Measurements from ENCODE around the gene GDF10.

GRCh38 chr10:47298715-47299114, 1.3 kb upstream of the GDF10 start:
- TF ChIP-seq, protein P1, sequence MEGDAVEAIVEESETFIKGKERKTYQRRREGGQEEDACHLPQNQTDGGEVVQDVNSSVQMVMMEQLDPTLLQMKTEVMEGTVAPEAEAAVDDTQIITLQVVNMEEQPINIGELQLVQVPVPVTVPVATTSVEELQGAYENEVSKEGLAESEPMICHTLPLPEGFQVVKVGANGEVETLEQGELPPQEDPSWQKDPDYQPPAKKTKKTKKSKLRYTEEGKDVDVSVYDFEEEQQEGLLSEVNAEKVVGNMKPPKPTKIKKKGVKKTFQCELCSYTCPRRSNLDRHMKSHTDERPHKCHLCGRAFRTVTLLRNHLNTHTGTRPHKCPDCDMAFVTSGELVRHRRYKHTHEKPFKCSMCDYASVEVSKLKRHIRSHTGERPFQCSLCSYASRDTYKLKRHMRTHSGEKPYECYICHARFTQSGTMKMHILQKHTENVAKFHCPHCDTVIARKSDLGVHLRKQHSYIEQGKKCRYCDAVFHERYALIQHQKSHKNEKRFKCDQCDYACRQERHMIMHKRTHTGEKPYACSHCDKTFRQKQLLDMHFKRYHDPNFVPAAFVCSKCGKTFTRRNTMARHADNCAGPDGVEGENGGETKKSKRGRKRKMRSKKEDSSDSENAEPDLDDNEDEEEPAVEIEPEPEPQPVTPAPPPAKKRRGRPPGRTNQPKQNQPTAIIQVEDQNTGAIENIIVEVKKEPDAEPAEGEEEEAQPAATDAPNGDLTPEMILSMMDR (IDR thresholded peaks at IDR 0.05): no peak
- no peak for TF ChIP-seq EP300 (IDR thresholded peaks at IDR 0.05)
- no peak for TF ChIP-seq POLR2AphosphoS5 (IDR thresholded peaks at IDR 0.05)
